Renal pelvis (tissue), 4 donors: ENCODE measurements around the gene BEST2. TPM values are rescaled to one million over a fixed set of nuclear protein-coding genes. Genes with fewer than 3 reads are reported as not detected.

Experiments
- DNase-seq: peaks from one replicate; pipeline ENCODE4 v3.0.0-alpha.2; 2013
- polyA plus RNA-seq, 3 donors: library from polyadenylated mRNA; unstranded; fragments of 120-200 nt; gene quantifications; one replicate each; pipeline ENCODE4 v1.2.1, GENCODE V29; 2013; ENCODE audit not compliant: insufficient read length in 3 of 3

BEST2 gene
- polyA plus RNA-seq, 3 donors, result 0.15 TPM; not detected in 2

GRCh38 chr19:12727745-12728433, 23.7 kb upstream of the BEST2 start:
- no peak for DNase-seq

- no peak for DNase-seq
These were observed 21.5 kb upstream of the BEST2 start for GRCh38 chr19:12730064-12730463.

- no peak for DNase-seq
These were observed 20.3 kb upstream of the BEST2 start for GRCh38 chr19:12731337-12731736.

GRCh38 chr19:12733369-12734214, 18.0 kb upstream of the BEST2 start:
- DNase-seq, result no peak

- peak; percentile 100 for DNase-seq
These were observed 14.4 kb upstream of the BEST2 start, which contains the start of gene GET3 for GRCh38 chr19:12736995-12737834. Gene GET3 (plus strand): TSS chr19:12737497. CDS start chr19:12737506, 9 bp downstream.

GRCh38 chr19:12737835-12738351, 13.7 kb upstream of the BEST2 start:
- DNase-seq, result no peak

GRCh38 chr19:12745166-12745897, 6.3 kb upstream of the BEST2 start:
- no peak for DNase-seq

GRCh38 chr19:12748489-12748888, 3.1 kb upstream of the BEST2 start:
- no peak for DNase-seq

- no peak for DNase-seq
These were observed 1.6 kb upstream of the BEST2 start for GRCh38 chr19:12749938-12750521.

- DNase-seq, result no peak
These were observed 740 bp upstream of the BEST2 start for GRCh38 chr19:12750851-12751250.

- DNase-seq, result no peak
These were observed 628 bp downstream of the BEST2 start for GRCh38 chr19:12752056-12752781.

- no peak for DNase-seq
These were observed 3.0 kb downstream of the BEST2 start for GRCh38 chr19:12754465-12755196.

- no peak for DNase-seq
These were observed 4.7 kb downstream of the BEST2 start for GRCh38 chr19:12756150-12756883.

- no peak for DNase-seq
These were observed 6.1 kb downstream of the BEST2 start for GRCh38 chr19:12757544-12758274.

GRCh38 chr19:12759686-12760085, 8.1 kb downstream of the BEST2 start:
- DNase-seq, result no peak

GRCh38 chr19:12763100-12763499, 11.5 kb downstream of the BEST2 start:
- no peak for DNase-seq

- no peak for DNase-seq
These were observed 13.1 kb downstream of the BEST2 start for GRCh38 chr19:12764698-12765097.

- DNase-seq, result peak; percentile 80
These were observed 14.5 kb downstream of the BEST2 start for GRCh38 chr19:12766051-12766521.
